ENCODE data around the gene ERC2.
A peak's percentile ranks its signal among the peaks of the same experiment; 100 is the strongest.

The ERC2 gene

GRCh38 chr3:55486857-55487380, 981.3 kb downstream of the ERC2 start, which contains the start of gene WNT5A:
Gene WNT5A (minus strand): TSS chr3:55487306. CDS start chr3:55486985, 321 bp downstream.
- peak within 1 kb of the TSS; percentile 68 for H3K4me3 ChIP-seq (ENCODE audit: low read depth, low read length, poor library complexity, severe bottlenecking)
- H3K9ac ChIP-seq (ENCODE audit: low read length): peak within 1 kb of the TSS; percentile 54; the same call in 1 of the 2 replicates
- TF ChIP-seq EZH2 (IDR thresholded peaks at IDR 0.05; ENCODE audit: borderline replicate concordance, low read length): no peak
- no peaks in the 10 kb centered on the region for H3K27me3 ChIP-seq (ENCODE audit: insufficient read depth, low read length)
- H3K9me2 ChIP-seq (ENCODE audit: low read depth, low read length): no peaks in the 10 kb centered on the region
- no peaks in the 10 kb centered on the region for H3K79me2 ChIP-seq (ENCODE audit: insufficient read depth, low read length)
- no peaks in the 10 kb centered on the region for H3F3A ChIP-seq (ENCODE audit: insufficient read depth, low read length)
- no peaks in the 10 kb centered on the region for H3K36me3 ChIP-seq (ENCODE audit: insufficient read depth, low read length)
- H3K4me1 ChIP-seq (ENCODE audit: insufficient read depth, low read length, severe bottlenecking): peaks cover 29% of the 10 kb centered on the region
- no peak within 1 kb of the TSS for H2AFZ ChIP-seq (ENCODE audit: low read length)
- peak within 1 kb of the TSS; percentile 79 for H3K4me2 ChIP-seq (ENCODE audit: low read length)
- peak within 1 kb of the TSS; percentile 76 for H3K27ac ChIP-seq (ENCODE audit: low read depth, low read length, poor library complexity, severe bottlenecking)
- no peaks in the 10 kb centered on the region for H3K9me3 ChIP-seq (ENCODE audit: low read length)
- no peaks in the 10 kb centered on the region for H4K20me1 ChIP-seq (ENCODE audit: insufficient read depth, low read length)

GRCh38 chr3:55486101-55486856, 982.0 kb downstream of the ERC2 start:
- TF ChIP-seq EZH2 (IDR thresholded peaks at IDR 0.05; ENCODE audit: borderline replicate concordance, low read length) (no peak), CTCF (IDR thresholded peaks at IDR 0.05; ENCODE audit: low read length) (no peak)
- Histone ChIP-seq H3K9ac (ENCODE audit: low read length) (peak overlapping the region; percentile 54; the same call in 1 of the 2 replicates), H3K27ac (ENCODE audit: low read depth, low read length, poor library complexity, severe bottlenecking) (peak overlapping the region; percentile 76), H3K4me1 (ENCODE audit: insufficient read depth, low read length, severe bottlenecking) (peaks cover 29% of the 10 kb centered on the region), H3K27me3 (ENCODE audit: insufficient read depth, low read length) (no peaks in the 10 kb centered on the region), H3K36me3 (ENCODE audit: insufficient read depth, low read length) (no peaks in the 10 kb centered on the region), H3K4me3 (ENCODE audit: low read depth, low read length, poor library complexity, severe bottlenecking) (peak overlapping the region; percentile 68), H3K4me2 (ENCODE audit: low read length) (peak overlapping the region; percentile 79), H3K9me3 (ENCODE audit: low read length) (no peaks in the 10 kb centered on the region), H4K20me1 (ENCODE audit: insufficient read depth, low read length) (no peaks in the 10 kb centered on the region), H3K9me2 (ENCODE audit: low read depth, low read length) (no peaks in the 10 kb centered on the region), H3K79me2 (ENCODE audit: insufficient read depth, low read length) (no peaks in the 10 kb centered on the region), H3F3A (ENCODE audit: insufficient read depth, low read length) (no peaks in the 10 kb centered on the region), H2AFZ (ENCODE audit: low read length) (no peak overlapping the region)

GRCh38 chr3:55484801-55485791, 983.2 kb downstream of the ERC2 start:
- peak overlapping the region; percentile 68 for H3K4me3 ChIP-seq (ENCODE audit: low read depth, low read length, poor library complexity, severe bottlenecking)
- no peaks in the 10 kb centered on the region for H3K27me3 ChIP-seq (ENCODE audit: insufficient read depth, low read length)
- H3K4me2 ChIP-seq (ENCODE audit: low read length): peak overlapping the region; percentile 79
- no peaks in the 10 kb centered on the region for H3F3A ChIP-seq (ENCODE audit: insufficient read depth, low read length)
- peaks cover 29% of the 10 kb centered on the region for H3K4me1 ChIP-seq (ENCODE audit: insufficient read depth, low read length, severe bottlenecking)
- H3K9me3 ChIP-seq (ENCODE audit: low read length): no peaks in the 10 kb centered on the region
- no peak overlapping the region for H2AFZ ChIP-seq (ENCODE audit: low read length)
- no peaks in the 10 kb centered on the region for H3K79me2 ChIP-seq (ENCODE audit: insufficient read depth, low read length)
- TF ChIP-seq EZH2 (IDR thresholded peaks at IDR 0.05; ENCODE audit: borderline replicate concordance, low read length) (no peak), CTCF (IDR thresholded peaks at IDR 0.05; ENCODE audit: low read length) (peak; percentile 35)
- H3K27ac ChIP-seq (ENCODE audit: low read depth, low read length, poor library complexity, severe bottlenecking): peak overlapping the region; percentile 76
- H3K36me3 ChIP-seq (ENCODE audit: insufficient read depth, low read length): no peaks in the 10 kb centered on the region; the same call in 1 of the 2 replicates
- H4K20me1 ChIP-seq (ENCODE audit: insufficient read depth, low read length): no peaks in the 10 kb centered on the region
- H3K9me2 ChIP-seq (ENCODE audit: low read depth, low read length): no peaks in the 10 kb centered on the region
- H3K9ac ChIP-seq (ENCODE audit: low read length): peak overlapping the region; percentile 54; the same call in 1 of the 2 replicates
